AG04449 (cell line): ENCODE data around the gene ZNF787.

Experiments used
- CTCF ChIA-PET: fragments of 350-600 bp; formaldehyde crosslinking; extraction: SDS; loops from one replicate; lab custom pipeline; 2021; ENCODE audit warnings: antibody characterized with exemption; lab: Yijun Ruan, JAX
- POLR2A ChIA-PET: fragments of 400-600, 350-600 bp; formaldehyde crosslinking; extraction: SDS; loops from one replicate; lab custom pipeline; 2020; ENCODE audit warnings: antibody characterized with exemption, inconsistent platforms; lab: Yijun Ruan, JAX
- DNase-seq: peaks from one replicate; pipeline ENCODE4 v3.0.0-alpha.2; 2010; ENCODE audit warnings: low read depth, low spot score
- H3K4me3 ChIP-seq: 2 replicates; pipeline ENCODE4 v1.5.1; 2011; ENCODE audit warnings: low read depth, mild to moderate bottlenecking, control low read depth, low read length
- CTCF ChIP-seq: IDR thresholded peaks from one replicate; pipeline ENCODE4 v1.5.1; 2011; ENCODE audit warnings: mild to moderate bottlenecking, moderate library complexity, low read length, control low read depth, inconsistent platforms; ENCODE audit not compliant: insufficient read depth; ENCODE audit errors: missing control alignments

The ZNF787 gene

DNA sequence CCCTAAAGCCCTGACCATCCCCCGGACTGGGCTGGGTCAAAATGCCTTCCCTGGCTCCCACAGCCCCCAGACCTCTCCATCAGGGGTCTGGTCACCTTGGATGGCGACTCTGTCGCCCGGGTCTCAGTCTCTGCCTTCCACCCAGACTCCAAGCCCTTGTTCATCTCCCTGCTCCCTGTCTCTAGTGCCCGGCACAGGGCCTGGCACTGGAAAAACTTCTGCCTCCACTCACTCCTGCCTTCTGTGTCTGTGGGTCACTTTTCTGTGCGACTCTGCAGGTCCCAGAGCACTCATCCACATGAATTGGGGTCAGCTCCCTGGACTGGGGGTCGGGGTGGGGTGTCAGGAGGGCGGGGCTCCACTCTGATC lies 1.1 kb downstream of the ZNF787 start:
- DNase-seq, result no peak
- CTCF ChIA-PET, result no interaction called here
- POLR2A ChIA-PET, result interaction anchor here (0.8 kb wide), 1 partner anchor 11 kb away, joined by 3 read pairs; no protein-coding TSS in a partner anchor
- H3K4me3 ChIP-seq, result peak overlapping the region; percentile 75
- TF ChIP-seq CTCF, result no peak

- no peak for TF ChIP-seq CTCF
- peak; percentile 29 for DNase-seq
- peak overlapping the region; percentile 75 for H3K4me3 ChIP-seq
- POLR2A ChIA-PET, result interaction anchor here (0.6 to 0.8 kb wide), 2 partner anchors 10 to 21 kb away, joined by 3 read pairs; partner anchors contain the start of gene ZNF444
- CTCF ChIA-PET, result interaction anchor here (0.7 kb wide), 1 partner anchor 134 kb away, joined by 3 read pairs; no protein-coding TSS in a partner anchor
These were observed 1.5 kb downstream of the ZNF787 start for GRCh38 chr19:56119582-56119978.

DNA sequence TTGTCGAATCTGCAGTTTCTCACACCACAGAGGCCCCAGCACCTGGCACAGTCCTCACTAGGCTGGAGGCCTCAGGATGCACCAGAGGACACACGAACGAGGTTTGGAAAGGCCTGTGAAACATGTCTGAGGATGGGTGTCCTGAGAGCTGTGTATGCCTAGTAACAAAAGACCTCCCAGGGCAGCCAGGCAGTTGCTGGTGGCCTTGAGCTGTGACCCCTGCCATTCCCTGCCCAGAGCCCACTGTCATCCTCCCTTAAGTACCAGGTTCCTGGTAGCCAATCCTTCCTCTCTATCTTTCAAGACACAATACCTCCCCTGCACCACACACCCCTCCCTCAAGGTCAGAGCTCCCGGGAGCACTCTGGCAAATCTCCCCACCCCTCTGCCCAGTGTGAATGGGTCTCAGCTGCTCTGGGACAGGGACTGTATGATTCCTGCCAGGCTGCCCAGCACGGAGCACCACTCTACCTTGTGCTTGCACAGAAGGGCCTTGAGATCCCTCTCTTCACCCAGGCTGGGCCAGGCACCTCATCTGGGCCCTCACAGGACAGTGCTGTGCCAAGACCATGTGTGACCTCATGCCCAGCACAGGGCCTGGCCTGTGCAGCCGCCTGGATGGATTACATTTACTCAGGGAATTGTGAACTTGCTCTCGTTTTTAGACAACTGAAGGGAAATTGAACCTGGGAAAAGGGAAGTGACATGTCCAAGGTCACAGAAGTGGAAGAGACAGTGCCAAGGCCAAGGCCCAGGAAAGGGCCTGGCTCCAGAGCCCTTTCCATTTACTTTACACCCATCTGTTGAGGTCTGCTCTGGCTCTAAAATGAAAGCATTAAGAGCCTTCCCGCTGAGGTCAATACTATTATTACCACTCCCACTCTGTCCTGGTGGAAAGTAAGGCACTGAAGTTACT lies 2.2 kb downstream of the ZNF787 start:
- TF ChIP-seq CTCF, result no peak
- no peak for DNase-seq
- ChIA-PET POLR2A (interaction anchor here (0.6 kb wide), 1 partner anchor 22 kb away, joined by 3 read pairs; the partner anchor contains the start of gene ZNF444), CTCF (interaction anchor here (0.7 kb wide), 1 partner anchor 135 kb away, joined by 3 read pairs; no protein-coding TSS in a partner anchor)
- H3K4me3 ChIP-seq, result peak overlapping the region; percentile 75

GRCh38 chr19:56117889-56118288 lies 3.2 kb downstream of the ZNF787 start:
- DNase-seq, result no peak
- no peak for TF ChIP-seq CTCF
- POLR2A ChIA-PET, result interaction anchor here (0.6 kb wide), 1 partner anchor 51 kb away, joined by 5 read pairs; no protein-coding TSS in a partner anchor
- H3K4me3 ChIP-seq, result no peak overlapping the region
- CTCF ChIA-PET, result no interaction called here

- POLR2A ChIA-PET, result interaction anchor here (0.5 to 0.6 kb wide), 2 partner anchors 9 to 52 kb away, joined by 3 to 5 read pairs; no protein-coding TSS in a partner anchor
- no peak overlapping the region for H3K4me3 ChIP-seq
- TF ChIP-seq CTCF, result no peak
- no peak for DNase-seq
- CTCF ChIA-PET, result no interaction called here
These were observed 3.7 kb downstream of the ZNF787 start for GRCh38 chr19:56117376-56117884.

DNA sequence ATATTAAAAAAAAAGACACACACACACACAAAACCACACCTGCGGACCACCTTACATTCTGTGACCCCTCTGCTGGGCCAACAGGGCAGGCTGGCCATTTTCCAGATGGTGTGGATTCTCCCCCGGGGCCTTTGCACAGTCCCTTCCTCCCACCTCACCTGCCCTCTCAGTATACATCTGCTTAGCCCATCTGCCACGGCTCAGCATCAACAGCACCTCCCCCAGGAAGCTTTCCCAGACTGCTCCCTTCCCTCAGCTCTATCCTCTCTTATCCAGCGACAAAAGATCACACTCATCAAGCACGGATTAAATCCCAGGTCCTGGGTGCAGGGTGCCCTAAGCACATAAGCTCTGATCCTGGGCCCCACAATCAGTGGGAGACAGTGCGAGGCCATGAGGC lies 4.5 kb downstream of the ZNF787 start:
- ChIA-PET CTCF (no interaction called here), POLR2A (no interaction called here)
- no peak for TF ChIP-seq CTCF
- DNase-seq, result no peak
- no peak overlapping the region for H3K4me3 ChIP-seq
